HUES48 (cell line): ENCODE data around the gene SYTL5.

Experiments used
- H3K27ac ChIP-seq: one replicate; pipeline ENCODE4 v1.7.0; 2013; ENCODE audit warnings: low read depth, low read length, inconsistent platforms
- H3K27me3 ChIP-seq: 2 replicates; pipeline ENCODE4 v1.6.1; 2013; ENCODE audit warnings: mild to moderate bottlenecking, low read length; ENCODE audit not compliant: control insufficient read depth, insufficient read depth
- H3K36me3 ChIP-seq: 2 replicates; pipeline ENCODE4 v1.6.1; 2013; ENCODE audit warnings: low read length; ENCODE audit not compliant: control insufficient read depth, insufficient read depth
- H3K4me1 ChIP-seq: 2 replicates; pipeline ENCODE4 v1.6.1; 2013; ENCODE audit warnings: mild to moderate bottlenecking, low read length; ENCODE audit not compliant: control insufficient read depth, insufficient read depth
- H3K4me3 ChIP-seq: 2 replicates; pipeline ENCODE4 v1.5.1; 2013; ENCODE audit warnings: mild to moderate bottlenecking, low read depth, low read length
- H3K9ac ChIP-seq: 2 replicates; pipeline ENCODE4 v1.6.1; 2013; ENCODE audit warnings: mild to moderate bottlenecking, low read depth, low read length, moderate library complexity
- H3K9me3 ChIP-seq: 2 replicates; pipeline ENCODE4 v1.6.1; 2013; ENCODE audit warnings: low read length; ENCODE audit not compliant: control insufficient read depth, insufficient read depth

The SYTL5 gene

DNA sequence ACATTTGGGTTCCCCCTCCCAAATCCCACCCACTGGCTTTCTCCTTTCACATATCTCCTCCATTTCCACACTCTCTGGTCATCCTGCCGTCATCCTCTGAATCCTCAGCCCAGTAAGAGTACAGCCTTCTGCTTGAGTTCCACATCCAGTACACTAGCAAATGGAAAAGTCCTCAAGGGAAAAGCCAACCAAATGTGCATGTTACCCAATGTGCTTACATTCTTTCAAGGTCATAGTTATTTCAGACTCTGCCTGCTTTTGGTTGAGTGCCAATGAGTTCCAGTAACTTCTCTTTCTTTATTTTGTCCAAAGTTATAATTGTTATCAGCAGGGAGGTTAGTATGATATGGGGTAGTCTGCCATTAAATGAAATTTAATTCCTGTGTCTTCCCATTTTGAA, 136.3 kb downstream of the SYTL5 start:
- no peaks in the 10 kb centered on the region for H3K9me3 ChIP-seq
- no peaks in the 10 kb centered on the region for H3K36me3 ChIP-seq
- H3K4me1 ChIP-seq = peaks cover 8% of the 10 kb centered on the region; the same call in 1 of the 2 replicates
- no peak overlapping the region for H3K9ac ChIP-seq
- no peak overlapping the region for H3K27ac ChIP-seq
- H3K27me3 ChIP-seq = no peaks in the 10 kb centered on the region
- H3K4me3 ChIP-seq = no peak overlapping the region

DNA sequence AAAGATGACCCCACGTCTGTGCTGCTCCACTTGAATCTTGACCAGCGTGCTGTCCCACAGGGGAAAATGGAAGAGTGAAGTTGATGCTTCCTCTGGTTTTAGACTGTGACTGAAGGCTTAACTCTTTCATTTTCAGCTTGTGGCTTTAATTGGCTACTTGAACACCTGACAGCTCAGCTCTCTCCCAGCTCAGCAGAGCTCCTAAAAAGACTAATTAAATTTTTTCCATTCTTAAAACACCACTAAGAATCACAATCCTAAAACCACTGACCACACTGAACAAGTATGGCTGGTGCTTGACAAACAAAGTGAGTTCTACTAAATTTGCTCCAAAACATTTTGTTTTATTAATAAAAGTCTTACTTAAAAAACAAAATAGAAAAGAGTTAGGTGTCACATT, 142.7 kb downstream of the SYTL5 start:
- no peak overlapping the region for H3K4me3 ChIP-seq
- H3K27me3 ChIP-seq = no peaks in the 10 kb centered on the region
- H3K9me3 ChIP-seq = no peaks in the 10 kb centered on the region
- H3K9ac ChIP-seq = no peak overlapping the region
- no peaks in the 10 kb centered on the region for H3K36me3 ChIP-seq
- H3K4me1 ChIP-seq = no peaks in the 10 kb centered on the region
- H3K27ac ChIP-seq = no peak overlapping the region

DNA sequence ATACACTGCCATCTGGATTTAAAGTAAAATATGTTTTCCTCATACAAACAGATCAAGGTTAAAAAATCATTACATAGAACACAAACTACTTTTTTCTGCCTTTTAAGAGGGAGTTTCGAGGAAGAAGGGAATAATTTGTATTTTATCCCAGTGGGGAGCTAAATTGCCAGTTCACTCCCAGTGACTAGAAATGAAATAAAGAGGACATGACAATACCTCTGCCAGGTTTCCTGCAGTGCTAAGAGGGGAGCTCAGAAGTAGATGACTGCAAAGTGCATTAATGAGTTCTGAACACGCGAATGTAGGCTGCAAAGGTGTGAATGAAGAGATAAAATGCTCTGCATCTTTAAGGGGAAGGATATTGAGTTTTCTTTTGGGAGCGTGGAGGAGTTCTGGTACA, 144.6 kb downstream of the SYTL5 start:
- Histone ChIP-seq H3K9ac (no peak overlapping the region), H3K36me3 (no peaks in the 10 kb centered on the region), H3K9me3 (no peaks in the 10 kb centered on the region), H3K4me3 (no peak overlapping the region), H3K4me1 (no peaks in the 10 kb centered on the region), H3K27me3 (no peaks in the 10 kb centered on the region), H3K27ac (no peak overlapping the region)

DNA sequence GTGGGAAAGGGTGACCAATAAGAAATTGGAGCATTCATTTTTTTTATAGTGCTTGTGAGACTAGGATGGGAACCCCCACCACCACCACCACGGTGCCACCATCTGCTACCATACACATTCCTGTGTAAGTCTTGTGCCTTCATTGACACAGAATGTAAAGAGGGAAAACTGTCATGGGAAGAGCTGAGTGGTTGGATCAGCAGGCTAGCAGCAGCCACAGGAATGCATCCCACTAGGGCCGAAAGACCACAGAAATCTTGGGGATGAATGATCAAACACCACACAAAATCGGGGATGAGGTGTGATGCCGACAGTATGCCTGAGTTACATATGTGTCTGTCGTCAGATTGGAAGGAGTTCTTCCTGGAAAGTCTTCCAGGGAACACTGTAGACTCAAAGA, 145.1 kb downstream of the SYTL5 start:
- no peaks in the 10 kb centered on the region for H3K9me3 ChIP-seq
- no peak overlapping the region for H3K27ac ChIP-seq
- H3K36me3 ChIP-seq = no peaks in the 10 kb centered on the region
- H3K4me1 ChIP-seq = no peaks in the 10 kb centered on the region
- no peaks in the 10 kb centered on the region for H3K27me3 ChIP-seq
- H3K9ac ChIP-seq = no peak overlapping the region
- H3K4me3 ChIP-seq = no peak overlapping the region

DNA sequence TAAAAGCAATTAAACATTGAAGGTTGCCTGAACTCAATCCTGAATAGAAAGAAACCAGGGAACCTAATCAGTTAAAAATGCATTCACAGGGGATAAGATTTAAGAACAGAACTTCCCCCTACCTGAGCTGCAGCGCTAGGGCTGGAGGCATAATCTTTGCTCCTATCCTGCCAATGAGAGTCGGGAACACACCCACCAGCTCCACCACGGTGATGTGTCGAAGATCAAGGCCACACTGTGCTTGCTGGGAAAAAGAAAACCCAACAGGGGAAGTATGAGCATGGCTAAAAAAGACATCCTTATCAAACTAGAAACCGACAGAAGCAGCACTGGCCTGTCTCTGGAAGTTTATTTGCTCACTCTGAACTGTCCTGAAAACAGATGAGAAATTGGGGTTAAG, 148.0 kb downstream of the SYTL5 start:
- Histone ChIP-seq H3K36me3 (no peaks in the 10 kb centered on the region), H3K27me3 (no peaks in the 10 kb centered on the region), H3K9me3 (no peaks in the 10 kb centered on the region), H3K4me3 (no peak overlapping the region), H3K9ac (no peak overlapping the region), H3K4me1 (no peaks in the 10 kb centered on the region), H3K27ac (no peak overlapping the region)

DNA sequence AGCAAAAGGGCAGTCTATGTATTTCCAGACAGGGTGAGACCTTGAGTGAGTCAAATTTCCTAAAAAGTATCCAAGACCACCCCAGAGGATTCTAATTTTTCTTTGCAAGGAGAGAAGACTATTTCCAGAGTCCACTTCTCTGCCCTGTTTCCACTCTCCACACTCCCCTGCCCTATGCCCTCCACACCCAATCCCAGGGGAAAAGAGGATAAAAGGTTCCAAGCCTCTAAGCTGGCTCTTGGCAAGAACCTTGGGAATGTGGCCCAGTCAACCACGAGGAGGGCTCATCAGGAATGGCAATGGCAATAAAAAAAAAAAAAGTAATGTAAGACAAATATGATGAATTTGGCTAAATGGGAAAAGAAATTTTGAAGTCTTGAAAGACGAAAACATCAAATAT, 148.5 kb downstream of the SYTL5 start:
- Histone ChIP-seq H3K9me3 (no peaks in the 10 kb centered on the region), H3K36me3 (no peaks in the 10 kb centered on the region), H3K27ac (no peak overlapping the region), H3K9ac (no peak overlapping the region), H3K4me3 (no peak overlapping the region), H3K4me1 (no peaks in the 10 kb centered on the region), H3K27me3 (no peaks in the 10 kb centered on the region)

DNA sequence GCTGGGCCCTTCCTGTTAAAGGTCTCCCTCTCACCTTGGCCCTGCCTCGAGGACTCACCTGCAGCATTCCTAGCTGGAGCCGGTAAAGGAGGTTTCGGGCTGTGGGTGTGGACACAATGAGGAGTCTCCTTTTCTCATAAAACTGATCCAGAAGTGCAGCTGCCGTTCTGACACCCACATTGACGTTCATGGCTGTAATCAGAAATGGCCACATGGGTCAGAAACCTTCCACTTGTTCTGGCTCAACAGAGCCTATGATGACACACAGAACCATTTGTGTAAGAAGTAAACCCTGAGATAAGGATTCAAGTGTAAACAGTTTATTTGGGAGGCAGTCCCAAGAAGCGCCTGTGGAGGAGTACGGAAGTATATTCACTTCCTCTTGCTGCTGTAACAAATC, 150.5 kb downstream of the SYTL5 start:
- Histone ChIP-seq H3K9ac (no peak overlapping the region), H3K27me3 (no peaks in the 10 kb centered on the region), H3K27ac (no peak overlapping the region), H3K4me1 (no peaks in the 10 kb centered on the region), H3K36me3 (no peaks in the 10 kb centered on the region), H3K4me3 (no peak overlapping the region), H3K9me3 (no peaks in the 10 kb centered on the region)

DNA sequence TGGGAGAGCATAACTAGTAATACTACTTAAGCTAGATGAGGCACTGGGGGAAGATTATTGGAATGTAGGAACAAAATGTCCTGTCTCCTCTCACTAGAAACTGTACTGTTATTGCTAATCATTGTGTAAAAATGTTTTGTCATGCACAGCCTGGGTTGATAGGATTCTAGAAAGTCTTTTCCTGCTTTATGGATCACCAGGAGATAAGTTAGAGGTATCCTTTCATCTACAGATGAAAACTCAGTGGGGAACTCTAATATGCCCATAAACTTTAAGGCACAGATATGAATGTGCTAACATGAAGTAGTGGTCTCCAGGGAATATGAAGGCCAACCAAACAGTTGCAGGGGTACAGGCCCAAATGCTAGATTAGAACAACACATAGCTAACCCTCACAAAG, 156.8 kb downstream of the SYTL5 start:
- Histone ChIP-seq H3K27me3 (no peaks in the 10 kb centered on the region), H3K9ac (no peak overlapping the region), H3K4me3 (no peak overlapping the region), H3K9me3 (no peaks in the 10 kb centered on the region), H3K27ac (no peak overlapping the region), H3K4me1 (no peaks in the 10 kb centered on the region), H3K36me3 (no peaks in the 10 kb centered on the region)

DNA sequence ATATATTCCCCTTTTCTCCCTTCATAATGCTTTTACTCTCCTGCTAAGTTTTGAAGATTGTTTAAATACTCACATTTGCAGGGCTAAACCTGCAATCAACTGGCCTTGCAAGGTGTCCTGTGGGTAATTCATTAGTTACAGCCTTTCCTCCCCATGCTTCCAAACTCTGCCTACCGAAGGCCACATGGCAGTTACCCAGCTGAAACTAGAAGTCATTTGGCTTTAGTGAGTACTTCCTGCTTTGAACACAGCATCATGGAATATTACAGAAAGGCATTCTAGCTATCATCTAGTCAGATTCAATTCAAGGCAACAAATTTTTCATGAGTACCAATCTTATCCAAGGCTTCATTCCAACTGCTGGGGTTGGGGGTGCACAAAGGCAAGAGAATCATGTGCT, 158.7 kb downstream of the SYTL5 start:
- Histone ChIP-seq H3K9ac (no peak overlapping the region), H3K4me1 (no peaks in the 10 kb centered on the region), H3K36me3 (no peaks in the 10 kb centered on the region), H3K27ac (no peak overlapping the region), H3K27me3 (no peaks in the 10 kb centered on the region), H3K9me3 (no peaks in the 10 kb centered on the region), H3K4me3 (no peak overlapping the region)

DNA sequence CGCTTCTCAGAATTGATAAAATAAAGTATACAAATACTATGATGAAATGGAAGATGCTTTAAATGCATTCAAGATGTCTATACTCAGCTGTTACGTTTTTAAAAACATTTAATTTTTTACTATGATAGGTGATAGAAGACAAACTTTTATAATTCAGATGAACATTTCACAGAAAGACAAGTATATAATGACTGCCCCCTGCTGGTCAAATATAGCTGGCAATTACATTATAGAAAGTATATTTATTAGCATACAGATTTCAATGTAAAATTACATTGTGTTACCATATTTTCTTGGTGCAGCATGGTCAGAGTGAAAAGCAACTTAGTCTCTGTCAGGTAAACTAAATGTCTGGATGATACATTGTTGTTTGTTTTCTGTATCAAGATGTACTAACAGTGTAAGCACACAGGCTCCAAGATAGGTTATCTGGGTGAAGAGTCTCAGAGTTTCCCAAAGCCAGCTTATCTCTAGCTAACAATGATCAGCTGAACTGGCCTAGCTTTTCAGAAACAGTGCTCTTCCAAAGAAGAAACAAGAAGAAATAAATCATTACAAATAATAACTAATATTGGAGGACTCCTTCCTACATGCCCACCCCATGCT, 160.2 kb downstream of the SYTL5 start:
- H3K4me1 ChIP-seq = peaks cover 12% of the 10 kb centered on the region
- H3K9me3 ChIP-seq = no peaks in the 10 kb centered on the region
- no peak overlapping the region for H3K4me3 ChIP-seq
- H3K36me3 ChIP-seq = no peaks in the 10 kb centered on the region
- H3K9ac ChIP-seq = no peak overlapping the region
- H3K27ac ChIP-seq = no peak overlapping the region
- H3K27me3 ChIP-seq = no peaks in the 10 kb centered on the region

DNA sequence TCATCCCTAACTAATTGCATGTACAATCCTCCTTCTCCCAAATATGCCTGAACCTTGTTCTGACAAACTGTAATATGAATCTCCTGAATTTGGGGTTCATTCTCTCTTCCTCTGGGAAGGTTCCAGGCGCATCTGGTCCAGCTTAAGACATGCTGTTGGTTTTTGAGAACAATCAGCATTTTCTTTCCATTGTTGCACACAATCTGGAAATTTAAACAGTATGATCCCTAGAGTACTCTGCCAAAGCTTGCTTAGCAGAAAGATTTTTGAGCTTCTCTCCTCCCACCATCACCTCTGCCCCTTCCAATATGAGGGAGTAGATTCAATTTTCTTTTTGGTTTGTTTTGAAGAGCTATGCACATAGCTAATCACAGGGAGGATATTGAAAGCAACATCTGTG, 164.2 kb downstream of the SYTL5 start:
- peaks cover 12% of the 10 kb centered on the region for H3K4me1 ChIP-seq
- H3K36me3 ChIP-seq = no peaks in the 10 kb centered on the region
- no peak overlapping the region for H3K4me3 ChIP-seq
- no peak overlapping the region for H3K9ac ChIP-seq
- no peak overlapping the region for H3K27ac ChIP-seq
- no peaks in the 10 kb centered on the region for H3K9me3 ChIP-seq
- H3K27me3 ChIP-seq = no peaks in the 10 kb centered on the region

DNA sequence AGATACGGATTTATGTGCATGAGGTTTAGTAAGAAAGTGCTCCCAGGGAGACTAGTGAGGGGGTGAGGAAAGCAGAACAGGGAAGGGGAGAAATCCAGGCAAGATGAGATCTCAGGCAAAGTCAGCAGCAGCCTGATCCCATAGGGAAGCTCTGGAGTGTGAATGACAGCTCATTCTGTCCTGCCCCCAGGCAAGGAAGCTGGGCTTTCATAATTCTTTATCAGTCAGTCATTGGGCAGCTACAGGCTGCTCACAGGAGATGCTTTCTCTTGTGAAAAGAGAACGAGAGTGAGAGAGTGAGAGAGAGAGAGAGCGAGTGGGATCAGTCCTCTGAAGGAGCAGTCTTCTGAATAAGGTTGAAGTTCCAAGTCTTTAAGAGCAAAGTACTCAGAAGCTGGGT, 166.2 kb downstream of the SYTL5 start:
- Histone ChIP-seq H3K9ac (no peak overlapping the region), H3K27me3 (no peaks in the 10 kb centered on the region), H3K4me1 (peaks cover 12% of the 10 kb centered on the region), H3K36me3 (no peaks in the 10 kb centered on the region), H3K27ac (no peak overlapping the region), H3K4me3 (no peak overlapping the region), H3K9me3 (no peaks in the 10 kb centered on the region)
